Activated CD4-positive, CD25-positive, alpha-beta regulatory T cell treated with anti-CD3 and anti-CD28 coated beads, Interleukin-2, amount 50 U/mL, for 24 hours (primary cell): ENCODE data around the gene USF1.
A peak's percentile ranks its signal among the peaks of the same experiment; 100 is the strongest.
"Not testable (repeated sequence)": the region's sequence is repeated elsewhere in the genome, so short reads cannot be mapped to it uniquely, and the experiment has no call there.

ENCODE experiments used
- ATAC-seq, 2 donors: fragments of 150-1000 bp; cut with Tn5 transposase; one replicate each; pipeline ENCODE4 v1.10.0; 2021; ENCODE audit warnings: mild to moderate bottlenecking in 1 of 2, moderate library complexity in 1 of 2

Gene USF1

DNA sequence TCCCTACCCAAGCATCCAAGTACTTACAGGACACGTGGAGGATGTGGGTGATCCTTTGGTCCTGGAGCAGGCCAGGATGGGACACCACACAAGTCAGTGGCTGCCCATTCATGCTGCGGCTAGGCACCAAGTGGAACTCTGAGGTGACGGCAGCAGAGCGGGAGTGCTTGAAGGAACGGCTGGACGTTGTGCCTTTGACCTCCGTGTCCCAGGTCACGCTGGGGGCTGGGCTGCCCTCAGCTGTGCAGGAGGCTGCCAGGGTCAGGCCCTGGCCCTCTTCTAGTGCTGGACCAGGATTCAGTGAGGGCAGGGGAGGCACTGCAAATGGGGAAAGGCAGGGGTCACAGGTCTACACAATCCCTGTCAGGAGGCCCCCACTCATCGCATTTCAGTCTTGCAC is 31.6 kb upstream of the USF1 start:
- ATAC-seq: no peak

- ATAC-seq: no peak
Observed at GRCh38 chr1:161076410-161076809, 30.6 kb upstream of the USF1 start.

- no peak for ATAC-seq
Observed at GRCh38 chr1:161074676-161075368, 29.0 kb upstream of the USF1 start.

DNA sequence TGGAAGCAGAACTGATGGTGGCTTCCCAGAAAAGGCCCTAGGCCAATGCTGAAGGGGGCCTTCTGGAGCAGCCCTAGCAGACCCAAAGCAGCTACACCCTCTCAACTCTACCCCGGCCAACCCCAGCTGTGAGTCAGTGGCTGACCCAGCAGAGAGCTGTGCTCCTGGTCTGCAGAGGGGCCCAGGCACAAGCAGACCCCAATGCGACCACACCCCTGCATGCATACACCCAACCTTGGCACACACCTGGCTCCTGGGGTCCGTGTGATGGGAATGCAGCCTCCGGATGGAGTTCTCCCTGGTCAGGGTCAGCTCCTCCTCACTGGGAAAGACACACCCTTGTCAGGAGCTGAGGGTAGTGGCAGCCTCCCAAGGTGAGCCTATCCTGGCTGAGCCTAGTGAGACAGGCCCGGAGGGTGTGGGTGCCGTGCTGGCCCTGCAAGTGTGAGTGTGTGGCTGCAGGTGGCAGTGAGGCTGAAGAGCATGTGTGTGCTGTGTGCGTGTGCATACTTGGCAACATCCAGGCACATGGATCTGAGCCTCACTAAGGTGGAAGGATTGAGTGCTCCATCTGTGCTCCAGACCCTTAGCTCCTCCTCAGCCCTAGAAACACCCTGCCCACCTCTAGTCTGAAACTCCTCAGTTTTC is 27.8 kb upstream of the USF1 start:
- ATAC-seq: no peak

DNA sequence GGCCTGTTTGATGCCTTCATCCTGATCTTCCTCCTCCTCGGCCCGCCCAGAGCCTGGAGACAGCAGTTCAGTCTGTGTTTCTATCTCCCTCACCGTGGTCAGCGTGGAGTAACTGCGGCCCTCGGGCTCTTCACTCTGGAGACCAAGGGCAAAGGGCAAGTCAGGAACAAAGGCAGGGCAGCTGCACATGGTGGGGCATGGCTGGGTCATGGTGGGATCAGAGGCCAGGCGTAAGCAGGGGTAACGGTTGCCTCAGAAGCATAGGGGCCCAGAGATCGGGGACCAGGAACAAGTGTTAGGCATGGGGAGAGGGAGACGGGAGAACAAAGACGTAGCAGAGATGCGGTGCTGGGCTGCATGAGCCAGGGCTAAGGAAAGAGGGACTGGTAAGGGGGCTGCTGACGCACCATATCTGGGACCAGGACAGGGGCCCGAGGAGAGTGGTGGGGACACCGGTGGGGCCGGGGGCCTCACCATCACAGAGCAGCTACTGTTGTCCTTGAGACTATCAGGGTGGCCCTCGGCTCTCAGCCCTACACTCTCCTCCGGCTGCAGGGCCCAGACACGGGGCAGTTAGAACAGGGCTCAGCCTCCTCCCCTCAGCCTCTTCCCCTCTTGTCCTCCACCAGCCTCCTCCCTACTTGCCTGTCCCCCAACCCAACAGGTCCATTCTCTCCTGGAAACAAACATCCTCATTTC is 27.1 kb upstream of the USF1 start:
- no peak for ATAC-seq

DNA sequence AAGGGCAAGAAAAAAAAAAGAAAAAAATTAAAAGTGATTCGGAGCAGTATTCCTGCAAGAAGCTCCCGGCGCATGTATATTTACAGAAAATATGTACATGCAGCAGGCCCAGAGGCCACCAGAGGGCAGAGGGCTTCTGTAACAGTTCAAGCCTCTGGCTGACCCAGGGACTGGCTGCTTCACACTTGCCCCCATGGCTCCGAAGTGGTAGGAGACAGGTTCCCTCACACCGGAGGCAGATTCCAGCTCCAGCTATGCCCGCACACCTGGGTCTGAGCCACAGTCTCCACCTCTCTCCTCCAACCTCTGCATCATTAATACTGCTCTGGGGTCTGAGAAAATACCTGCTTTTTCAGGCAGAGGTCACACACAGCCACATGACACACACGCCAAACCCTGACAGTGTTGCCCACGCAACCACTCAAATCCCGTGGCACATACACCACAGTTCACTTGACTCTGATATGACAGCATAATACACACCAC is 26.2 kb upstream of the USF1 start:
- ATAC-seq: no peak

DNA sequence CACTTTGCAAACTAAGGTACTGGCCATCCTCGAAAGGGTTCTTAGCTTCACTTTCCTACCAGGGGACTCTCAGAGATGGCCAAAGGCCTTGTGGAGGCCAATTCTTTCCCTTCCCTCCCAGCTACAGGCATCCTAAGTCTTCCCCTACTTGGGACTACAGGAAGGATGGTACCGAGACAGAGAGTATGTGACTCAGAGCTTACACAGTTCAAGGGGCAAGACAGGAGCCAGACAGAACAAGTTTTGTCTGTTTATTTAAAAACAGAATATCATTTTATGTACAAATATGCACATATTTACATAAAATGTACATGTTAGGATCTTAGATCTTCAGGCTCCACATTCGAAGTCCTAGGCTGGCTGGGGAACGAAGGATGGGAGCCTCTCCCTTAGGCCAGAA is 25.0 kb upstream of the USF1 start:
- no peak for ATAC-seq

- peak; percentile 77 to 81 for ATAC-seq
Observed at GRCh38 chr1:161069731-161070270, 24.0 kb upstream of the USF1 start, which contains the start of gene ARHGAP30. ARHGAP30 (minus strand) TSS chr1:161069891; CDS start chr1:161069624, 267 bp downstream.

- no peak for ATAC-seq
Observed at GRCh38 chr1:161069241-161069640, 23.5 kb upstream of the USF1 start.

GRCh38 chr1:161068306-161069234 is 22.8 kb upstream of the USF1 start:
- ATAC-seq: peak; percentile 68 to 69

DNA sequence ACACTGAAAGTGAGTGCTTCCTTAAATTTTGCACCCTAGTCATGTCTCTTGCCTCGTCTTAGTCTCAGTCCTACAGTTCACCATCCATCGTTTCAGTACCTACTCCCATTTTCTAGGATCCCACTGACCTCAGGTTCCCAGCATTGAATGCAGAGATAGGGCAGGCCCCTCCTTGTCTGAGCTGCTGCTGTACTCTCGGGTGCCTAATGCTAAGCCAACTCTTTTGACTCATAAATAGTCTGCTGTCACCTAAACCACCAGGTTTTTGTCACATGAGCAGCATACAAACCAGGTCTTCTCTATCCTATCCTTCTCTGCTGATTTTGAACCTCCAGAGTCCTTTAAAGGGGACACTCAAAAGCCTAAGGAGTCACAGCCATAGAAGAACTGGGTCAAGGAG is 20.9 kb upstream of the USF1 start:
- ATAC-seq: peak; percentile 56 to 63

- not testable (repeated sequence) for ATAC-seq
Observed at GRCh38 chr1:161065681-161066080, 19.9 kb upstream of the USF1 start.

DNA sequence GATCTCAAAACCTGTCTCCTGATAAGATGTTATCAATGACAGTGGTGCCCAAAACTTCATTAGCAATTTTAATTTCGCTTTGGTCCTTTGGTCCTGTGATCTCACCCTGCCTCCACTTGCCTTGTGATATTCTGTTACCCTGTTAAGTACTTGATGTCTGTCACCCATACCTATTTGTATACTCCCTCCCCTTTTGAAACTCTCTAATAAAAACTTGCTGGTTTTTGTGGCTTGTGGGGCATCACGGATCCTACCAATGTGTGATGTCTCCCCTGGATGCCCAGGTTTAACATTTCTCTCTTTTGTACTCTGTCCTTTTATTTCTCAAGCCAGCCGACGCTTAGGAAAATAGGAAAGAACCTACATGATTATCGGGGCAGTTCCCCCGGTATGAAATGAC is 18.2 kb upstream of the USF1 start:
- not testable (repeated sequence) for ATAC-seq

DNA sequence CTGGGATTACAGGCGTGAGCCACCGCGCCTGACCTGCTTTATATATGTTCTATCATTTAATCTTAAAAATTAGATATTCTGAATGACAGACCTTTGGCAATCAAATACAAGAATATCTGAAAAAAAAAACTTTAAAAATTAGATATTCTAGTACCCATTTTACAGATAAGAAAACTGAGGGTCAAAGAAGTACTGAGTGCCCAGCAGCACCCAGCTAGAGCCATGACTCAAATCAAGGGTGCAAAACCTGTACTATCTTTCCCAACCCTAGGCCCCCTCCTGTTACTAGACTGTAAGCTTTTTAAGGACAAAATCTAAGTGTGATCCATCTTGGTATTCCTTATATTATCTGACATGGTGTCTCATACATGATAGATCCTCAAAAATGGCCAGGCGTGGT is 15.6 kb upstream of the USF1 start:
- ATAC-seq: no peak

GRCh38 chr1:161059293-161059692 is 13.5 kb upstream of the USF1 start:
- ATAC-seq: no peak

DNA sequence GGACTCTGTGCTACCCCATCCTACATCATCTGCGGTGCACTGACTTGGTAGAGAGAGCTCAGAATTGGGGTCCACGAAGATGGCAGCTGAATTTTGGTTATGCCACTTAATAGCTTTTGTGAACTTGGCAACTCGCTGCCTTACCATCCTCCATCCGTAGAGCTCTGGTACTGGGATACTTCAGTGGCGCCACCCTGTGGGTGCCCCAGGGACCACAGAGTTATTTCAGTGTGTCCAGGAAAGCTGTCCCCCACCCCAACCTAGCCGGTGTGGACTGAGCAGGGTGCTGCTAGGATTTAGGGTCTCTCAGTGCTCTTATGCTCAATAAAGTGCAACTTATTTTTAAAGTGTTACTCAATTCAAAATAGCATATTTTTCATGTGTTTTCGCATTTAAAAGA is 9.0 kb upstream of the USF1 start:
- ATAC-seq: no peak

GRCh38 chr1:161054232-161054631 is 8.5 kb upstream of the USF1 start:
- no peak for ATAC-seq

DNA sequence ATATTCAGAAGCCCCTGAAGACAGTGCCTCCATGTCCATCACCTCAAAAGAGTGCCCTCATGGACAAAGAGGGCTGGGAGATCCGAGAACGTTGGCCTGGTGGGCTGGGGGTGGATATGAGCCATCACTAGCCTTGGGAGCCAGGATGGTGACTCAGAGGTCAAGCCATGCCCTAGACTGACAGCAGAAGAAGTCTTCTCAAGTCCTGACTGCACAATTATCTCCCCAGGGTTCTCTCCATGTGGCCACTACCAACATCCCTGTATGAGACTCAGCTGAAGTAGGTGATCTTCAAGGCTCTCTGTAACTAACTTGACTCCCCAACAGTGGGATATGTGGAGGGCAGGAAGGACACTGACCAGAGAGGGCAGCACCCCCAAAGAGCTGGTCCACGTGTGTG is 7.1 kb upstream of the USF1 start:
- ATAC-seq: no peak

GRCh38 chr1:161051219-161051618 is 5.4 kb upstream of the USF1 start:
- no peak for ATAC-seq

DNA sequence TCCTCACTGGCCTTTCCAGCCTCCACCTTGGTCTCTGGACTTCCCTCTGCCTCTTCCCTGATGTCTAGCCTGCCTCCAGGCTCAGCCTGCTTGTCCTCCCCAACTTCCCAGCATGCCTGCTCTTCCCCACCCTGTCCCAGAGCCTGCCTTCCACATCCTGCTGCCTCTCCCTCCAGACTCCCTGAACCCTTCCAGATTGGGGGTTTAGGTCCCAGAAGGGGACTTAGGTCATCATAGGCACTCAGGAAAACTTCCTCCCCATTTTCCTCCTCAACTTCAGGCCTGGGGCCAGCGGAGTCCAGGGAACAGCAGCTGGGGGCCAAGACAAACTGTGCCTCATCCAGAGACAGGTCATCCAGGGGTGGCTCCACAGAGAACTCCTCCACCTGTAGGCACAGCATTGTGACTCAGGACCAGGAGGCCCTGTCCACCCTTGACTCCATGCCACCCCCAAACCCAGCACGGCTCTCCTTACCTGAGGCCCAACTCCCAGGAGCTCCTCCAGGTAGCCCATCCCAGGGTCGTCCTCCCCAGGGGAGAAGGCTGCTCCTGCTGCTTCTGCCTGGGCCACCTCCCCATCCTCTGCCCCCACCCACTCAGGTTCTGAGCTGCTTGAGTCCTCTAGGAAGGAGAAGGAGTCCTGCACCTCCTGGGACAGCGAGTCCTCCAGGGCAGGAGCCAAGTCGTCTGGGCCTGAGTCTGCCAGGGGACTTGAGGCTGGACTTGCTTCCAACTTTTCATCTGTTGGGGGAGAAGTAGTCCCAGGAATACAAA is 3.4 kb upstream of the USF1 start:
- ATAC-seq: no peak
